HuH-7 (cell line): Measurements from ENCODE around the gene PTGES3.
A peak's percentile ranks its signal among the peaks of the same experiment; 100 is the strongest.
"Not testable (repeated sequence)": the region's sequence is repeated elsewhere in the genome, so short reads cannot be mapped to it uniquely, and the experiment has no call there.

ENCODE experiments used
- DNase-seq: peaks from one replicate; pipeline ENCODE4 v3.0.0; 2011; ENCODE audit warnings: low spot score

The PTGES3 gene, protein sequence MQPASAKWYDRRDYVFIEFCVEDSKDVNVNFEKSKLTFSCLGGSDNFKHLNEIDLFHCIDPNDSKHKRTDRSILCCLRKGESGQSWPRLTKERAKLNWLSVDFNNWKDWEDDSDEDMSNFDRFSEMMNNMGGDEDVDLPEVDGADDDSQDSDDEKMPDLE

GRCh38 chr12:56688129-56688845 is at the start of gene PTGES3:
TSS of gene PTGES3 (minus strand) at chr12:56688284. CDS start at chr12:56687999, 285 bp downstream.
- peak; percentile 88 for DNase-seq

DNA sequence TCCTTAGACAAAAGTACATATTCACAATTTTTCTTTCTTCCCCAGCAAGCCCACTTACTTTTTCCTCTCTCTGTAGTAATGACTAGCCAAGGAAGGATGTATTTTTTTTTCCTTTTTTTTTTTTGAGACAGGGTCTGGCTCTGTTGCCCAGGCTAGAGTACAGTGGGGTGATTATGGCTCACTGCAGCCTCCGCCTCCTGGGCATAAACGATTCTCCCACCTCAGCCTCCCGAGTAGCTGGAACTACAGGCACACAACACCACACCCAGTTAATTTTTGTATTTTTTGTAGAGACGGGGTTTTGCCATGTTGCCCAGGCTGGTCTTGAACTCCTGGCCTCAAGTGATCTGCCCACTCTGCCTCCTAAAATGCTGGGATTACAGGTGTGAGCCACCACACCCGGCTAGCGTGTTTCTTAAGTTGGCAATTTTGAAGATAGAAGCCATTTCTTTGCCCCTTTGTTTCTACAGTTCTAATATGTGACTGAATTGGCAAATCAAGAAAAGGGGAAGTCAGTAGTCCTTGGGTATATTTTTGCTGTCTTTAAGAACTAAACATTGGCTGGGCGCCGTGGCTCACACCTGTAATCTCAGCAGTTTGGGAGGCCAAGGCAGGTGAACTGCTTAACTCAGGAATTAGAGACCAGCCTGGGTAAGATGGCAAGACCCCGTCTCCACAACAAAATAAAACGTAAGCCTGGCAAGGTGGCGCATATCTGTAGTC is 40.2 kb upstream of the PTGES3 start:
- no peak for DNase-seq

GRCh38 chr12:56726196-56726675 is 38.2 kb upstream of the PTGES3 start:
- DNase-seq, result not testable (repeated sequence)

- DNase-seq, result no peak
Measured at GRCh38 chr12:56725723-56726102, 37.6 kb upstream of the PTGES3 start.

GRCh38 chr12:56724972-56725722 is 37.1 kb upstream of the PTGES3 start, which contains the start of gene NACA:
TSS of gene NACA (minus strand) at chr12:56725299. CDS start at chr12:56724521, 778 bp downstream.
- peak; percentile 94 for DNase-seq

DNA sequence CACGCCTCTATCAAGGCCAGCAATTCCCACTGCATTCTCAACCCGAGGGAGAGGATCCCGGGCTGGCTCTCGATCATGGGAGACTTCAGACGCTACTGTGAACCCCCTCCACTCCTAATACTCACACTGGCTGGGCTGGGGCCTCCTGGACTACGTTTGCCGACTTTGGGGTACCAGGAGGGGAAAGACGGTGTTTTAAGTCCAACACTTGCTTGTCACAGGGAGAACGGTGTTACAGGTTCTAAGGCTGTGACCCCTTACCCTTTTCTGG is 36.6 kb upstream of the PTGES3 start:
- no peak for DNase-seq

DNA sequence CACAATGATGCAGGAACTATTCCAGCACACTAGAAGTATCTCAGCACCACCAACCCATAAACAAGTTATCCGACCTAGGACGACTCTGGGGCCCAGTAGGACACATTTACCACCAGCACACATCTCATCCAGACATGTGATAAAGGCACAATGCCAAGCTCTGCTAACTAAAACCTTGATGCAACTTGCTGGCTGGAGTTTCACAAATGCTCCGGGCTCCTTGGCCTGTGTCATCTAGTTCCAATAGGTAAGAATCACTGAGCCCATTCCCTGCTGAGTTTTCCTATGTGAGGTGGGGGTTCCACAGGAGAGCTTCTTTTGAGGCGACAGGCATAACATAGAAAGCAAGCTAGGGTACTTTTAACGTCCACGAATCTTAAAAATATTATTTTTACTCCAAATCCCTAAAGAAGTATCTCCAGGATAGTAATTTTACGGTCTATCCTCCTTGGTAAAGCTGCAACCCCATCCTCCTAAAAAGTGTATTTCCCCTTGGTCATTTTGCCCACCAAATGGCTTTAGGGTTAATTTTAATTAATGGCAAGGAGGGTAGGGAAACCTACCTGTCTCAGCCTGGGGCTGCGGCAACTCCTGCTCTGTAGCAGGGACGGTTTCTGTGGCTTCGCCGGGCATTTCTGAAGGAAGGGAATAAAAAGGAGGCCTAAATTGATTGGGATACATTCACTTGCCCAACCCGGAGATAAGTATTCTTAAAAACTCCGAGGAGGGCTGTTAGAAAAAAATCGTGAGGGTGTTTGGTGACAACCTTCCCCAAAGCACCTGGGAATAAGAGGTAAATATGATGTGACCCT is 36.0 kb upstream of the PTGES3 start:
- no peak for DNase-seq

DNA sequence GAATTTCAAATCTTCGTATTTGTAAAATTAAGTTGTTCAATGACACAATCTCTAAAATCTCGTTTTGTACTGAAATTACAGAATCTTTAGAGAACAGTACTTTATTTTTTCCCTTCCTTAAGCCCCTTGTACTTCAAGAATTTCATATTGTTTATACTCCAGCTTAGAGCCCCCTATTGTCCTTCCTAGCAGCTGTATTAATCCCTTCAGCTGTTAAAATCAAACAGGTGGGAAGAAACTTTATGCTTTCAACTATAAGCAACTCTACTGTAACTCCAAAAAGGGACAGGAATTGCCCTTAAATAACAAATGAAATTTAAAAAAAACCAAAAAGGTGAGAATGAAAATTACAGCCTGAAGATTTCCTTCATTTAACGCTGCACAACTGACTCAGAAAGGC is 35.3 kb upstream of the PTGES3 start:
- no peak for DNase-seq

- DNase-seq, result no peak
Measured at GRCh38 chr12:56722832-56723231, 34.7 kb upstream of the PTGES3 start.

- no peak for DNase-seq
Measured at GRCh38 chr12:56721721-56722120, 33.6 kb upstream of the PTGES3 start.

- no peak for DNase-seq
Measured at GRCh38 chr12:56721216-56721615, 33.1 kb upstream of the PTGES3 start.

- DNase-seq, result no peak
Measured at GRCh38 chr12:56720731-56721151, 32.7 kb upstream of the PTGES3 start.

- DNase-seq, result no peak
Measured at GRCh38 chr12:56719056-56719455, 31.0 kb upstream of the PTGES3 start.

DNA sequence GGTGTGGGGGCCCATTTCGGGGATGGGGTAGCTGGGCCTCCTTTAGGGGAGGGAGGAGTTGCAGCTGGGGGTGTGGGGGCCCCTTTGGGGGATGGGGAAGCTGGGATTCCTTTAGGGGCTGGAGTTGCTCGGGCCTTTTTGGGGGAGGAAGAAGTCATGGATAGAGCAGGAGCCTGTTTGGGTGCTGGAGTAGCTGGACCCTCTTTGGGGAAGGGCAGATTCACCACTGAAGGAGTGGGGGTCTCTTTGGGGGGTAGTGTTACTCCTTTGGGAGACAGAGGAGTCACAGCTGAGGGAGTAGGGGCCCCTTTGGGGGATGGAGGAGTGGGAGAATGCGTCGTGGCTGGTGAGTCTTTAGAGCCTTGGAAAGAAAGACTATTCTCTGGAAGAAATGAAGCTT is 30.6 kb upstream of the PTGES3 start:
- no peak for DNase-seq

GRCh38 chr12:56718149-56718548 is 30.1 kb upstream of the PTGES3 start:
- DNase-seq, result no peak

DNA sequence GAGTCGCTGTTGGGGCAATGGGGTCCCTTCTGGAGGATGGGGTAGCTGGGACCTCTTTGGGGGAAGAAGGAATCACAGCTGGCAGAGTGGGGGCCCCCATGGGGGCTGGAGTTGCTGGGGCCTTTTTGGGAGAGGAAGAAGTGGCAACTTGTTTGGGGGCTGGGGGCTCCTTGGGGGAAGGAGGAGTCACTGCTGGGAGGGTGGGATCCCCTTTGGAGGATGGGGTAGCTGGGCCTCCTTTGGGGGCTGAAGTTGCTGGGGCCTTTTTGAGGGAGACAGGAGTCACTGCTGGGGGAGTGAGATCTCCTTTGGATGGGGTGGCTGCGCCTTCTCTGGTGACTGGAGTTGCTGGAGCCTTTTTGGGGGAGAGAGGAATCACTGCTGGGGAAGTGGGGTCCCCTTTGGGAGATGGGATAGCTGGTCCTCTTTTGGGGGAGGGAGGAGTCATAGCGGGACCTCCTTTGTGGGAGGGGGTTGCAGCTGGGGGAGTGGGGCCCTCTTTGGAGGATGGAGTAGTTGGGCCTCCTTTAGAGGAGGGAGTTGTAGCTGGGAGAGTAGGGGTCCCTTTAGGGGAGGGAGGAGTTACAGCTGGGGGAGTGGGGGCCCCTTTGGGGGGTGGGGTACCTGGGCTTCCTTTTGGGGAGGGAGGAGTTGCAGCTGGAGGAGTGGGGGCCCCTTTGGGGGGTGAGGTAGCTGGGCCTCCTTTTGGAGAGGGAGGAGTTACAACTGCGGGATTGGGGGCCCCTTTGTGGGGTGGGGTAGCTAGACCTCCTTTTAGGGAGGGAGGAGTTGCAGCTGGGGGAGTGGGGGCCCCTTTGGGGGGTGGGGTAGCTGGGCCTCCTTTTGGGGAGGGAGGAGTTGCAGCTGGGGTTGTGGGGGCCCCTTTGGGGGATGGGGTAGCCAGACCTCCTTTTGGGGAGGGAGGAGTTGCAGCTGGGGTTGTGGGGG is 29.1 kb upstream of the PTGES3 start:
- no peak for DNase-seq

DNA sequence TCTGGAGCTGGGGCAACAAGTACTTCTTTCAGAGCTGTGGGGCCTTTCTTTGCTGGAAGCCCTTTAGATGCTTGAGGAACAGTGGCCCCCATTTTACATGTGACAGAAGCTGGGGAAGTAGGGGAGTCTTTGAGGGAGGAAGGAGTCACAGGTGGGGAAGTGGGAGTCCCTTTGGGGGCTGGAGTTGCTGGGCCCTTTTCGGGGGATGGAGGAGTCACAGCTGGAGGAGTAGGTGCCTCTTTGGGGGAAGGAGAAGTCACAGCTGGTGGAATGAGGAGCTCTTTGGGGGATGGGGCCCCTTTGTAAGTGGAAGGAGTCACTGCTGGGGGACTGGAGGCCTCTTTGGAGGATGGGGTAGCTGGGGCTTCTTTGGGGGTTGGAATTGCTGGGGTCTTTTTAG is 28.4 kb upstream of the PTGES3 start:
- DNase-seq, result no peak

GRCh38 chr12:56715798-56716197 is 27.7 kb upstream of the PTGES3 start:
- DNase-seq, result no peak

DNA sequence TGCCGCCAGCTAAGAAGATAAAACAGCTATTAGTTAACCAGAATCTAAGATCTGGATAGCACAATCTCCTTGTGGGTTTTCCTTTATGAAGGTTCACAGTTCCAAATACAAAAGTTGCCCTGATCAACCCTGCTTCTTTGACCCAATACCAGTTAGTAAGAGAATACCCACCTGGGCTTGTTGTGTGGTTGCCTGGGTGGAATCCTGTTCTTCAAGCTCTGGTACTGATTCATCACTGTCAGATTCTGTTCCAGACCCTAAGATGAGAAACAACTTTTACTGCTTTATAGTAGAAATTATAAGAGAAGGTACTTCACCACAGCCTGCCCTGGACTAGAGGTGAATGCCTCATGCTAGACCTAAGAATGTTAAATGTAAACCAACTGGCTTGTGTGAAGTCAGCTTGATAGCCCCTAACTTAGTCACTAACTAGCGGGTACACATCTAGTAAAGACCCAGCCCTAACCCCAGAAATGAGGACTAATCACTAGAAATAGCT is 26.4 kb upstream of the PTGES3 start:
- no peak for DNase-seq

GRCh38 chr12:56713345-56713744 is 25.3 kb upstream of the PTGES3 start:
- no peak for DNase-seq
